H1 (cell line): Measurements from ENCODE around the gene ABL2. TPM values are rescaled to one million over a fixed set of nuclear protein-coding genes. Genes with fewer than 3 reads are reported as not detected.

Experiments used
- BCL11A ChIP-seq, 2 experiments: IDR thresholded peaks; one replicate each; pipeline ENCODE4 v1.6.1; 2011; ENCODE audit warnings: low read depth in 2 of 2, low read length in 2 of 2, mild to moderate bottlenecking in 2 of 2
- EZH2 ChIP-seq: fragments of 200-600 bp; sonication (generic); IDR thresholded peaks from 2 replicates; pipeline ENCODE4 v1.7.1; 2012; ENCODE audit warnings: low read depth, mild to moderate bottlenecking, moderate library complexity, low read length, inconsistent platforms; ENCODE audit not compliant: severe bottlenecking
- MAFK ChIP-seq: IDR thresholded peaks from 2 replicates; pipeline ENCODE4 v1.6.1; 2012; ENCODE audit warnings: low read depth, mild to moderate bottlenecking, improper control_type of control experiment, low read length
- NANOG ChIP-seq: IDR thresholded peaks from 2 replicates; pipeline ENCODE4 v1.6.1; 2011; ENCODE audit warnings: low read length, low read depth, mild to moderate bottlenecking, inconsistent platforms; ENCODE audit not compliant: insufficient read depth, poor library complexity, severe bottlenecking
- YY1 ChIP-seq: IDR thresholded peaks from 2 replicates; pipeline ENCODE4 v1.6.1; 2011; ENCODE audit warnings: low read depth, mild to moderate bottlenecking, low read length
- polyA plus RNA-seq, 7 experiments: library from polyadenylated mRNA; depleted of rRNA in 3 of 7; stranded (reverse) in 5 of 7; unstranded in 2 of 7; fragments of >200 nt in 5 of 7; fragments of 200-250 nt in 2 of 7; gene quantifications; 1 replicate in 5 of 7; 2 replicates in 1 of 7; 4 replicates in 1 of 7; pipeline versions ENCODE4 v1.2.1 to v1.2.3, GENCODE V29; 2011 to 2013; ENCODE audit warnings: missing spikeins in 2 of 7, mixed read lengths in 2 of 7
- total RNA-seq: library from RNA; stranded (reverse); fragmentation: NEBNext Ultra II Directional; extraction: Animal tissue kit (Norgen Biotek cat#: 25700); gene quantifications from 2 replicates; pipeline ENCODE4 v1.2.1, GENCODE V29; 2021

ABL2 gene
- total and polyA plus RNA-seq, 2 of the 8 experiments (the other 6 are each of a cell fraction or from before 2014, with no cell fraction given): 4.5 to 19.1 TPM

- TF ChIP-seq EZH2: no peak
- TF ChIP-seq MAFK: no peak
- no peak for TF ChIP-seq NANOG
- no peak for TF ChIP-seq BCL11A (IDR thresholded peaks at IDR 0.05; ENCODE audit: low read depth in 2 of 2, low read length in 2 of 2)
- no peak for TF ChIP-seq YY1
These were observed 62.6 kb downstream of the ABL2 start (continued) for GRCh38 chr1:179166663-179167417.
